Activated CD4-positive, alpha-beta memory T cell treated with anti-CD3 and anti-CD28 coated beads, Interleukin-2, amount 10 ng/mL, durations not matched to agents 7 days and 5 days (primary cell): ENCODE data around the gene STAMBPL1. TPM values are rescaled to one million over a fixed set of nuclear protein-coding genes. Genes with fewer than 3 reads are reported as not detected.

Experiments used
- CTCF ChIA-PET: fragments of 350-600 bp; sonication (Branson Sonifier 250); formaldehyde crosslinking; loops from one replicate; lab custom pipeline; 2021; ENCODE audit warnings: antibody characterized with exemption, inconsistent platforms; lab: Charles Lee
- POLR2A ChIA-PET: fragments of 350-600 bp; sonication (Branson Sonifier 250); formaldehyde crosslinking; loops from one replicate; lab custom pipeline; 2021; ENCODE audit warnings: antibody characterized with exemption; lab: Charles Lee
- DNase-seq: peaks from one replicate; pipeline ENCODE4 v3.0.0-alpha.2; 2020
- H3K27ac Mint-ChIP-seq: one replicate; pipeline ENCODE4 v1.8.0; 2021; ENCODE audit warnings: mild to moderate bottlenecking, mixed read lengths
- H3K27me3 Mint-ChIP-seq: one replicate; pipeline ENCODE4 v1.8.0; 2021; ENCODE audit warnings: mixed read lengths
- H3K36me3 Mint-ChIP-seq: one replicate; pipeline ENCODE4 v1.8.0; 2021; ENCODE audit warnings: low read depth, mixed read lengths
- H3K4me1 Mint-ChIP-seq: one replicate; pipeline ENCODE4 v1.8.0; 2021; ENCODE audit warnings: mixed read lengths
- H3K4me3 Mint-ChIP-seq: one replicate; pipeline ENCODE4 v1.8.0; 2021; ENCODE audit warnings: mild to moderate bottlenecking, mixed read lengths
- H3K9me3 Mint-ChIP-seq: one replicate; pipeline ENCODE4 v1.8.0; 2021; ENCODE audit warnings: mixed read lengths
- total RNA-seq, 2 experiments: library from RNA; stranded (reverse); gene quantifications; one replicate each; pipeline ENCODE4 v1.2.3, GENCODE V29; 2021

Gene STAMBPL1
- total RNA-seq, 2 experiments from 2014 or later, result 43.2 to 48.5 TPM

GRCh38 chr10:88840881-88841280 is 39.2 kb upstream of the STAMBPL1 start:
- Mint-ChIP-seq H3K4me3 (no peak overlapping the region), H3K9me3 (no peaks in the 10 kb centered on the region), H3K36me3 (peaks cover 3% of the 10 kb centered on the region), H3K27ac (no peak overlapping the region), H3K4me1 (peaks cover 8% of the 10 kb centered on the region), H3K27me3 (peaks cover 16% of the 10 kb centered on the region)
- ChIA-PET POLR2A (interaction anchor here (1.2 to 1.8 kb wide), 2 partner anchors 9 to 39 kb away, joined by 4 to 5 read pairs; partner anchors contain the start of gene STAMBPL1), CTCF (interaction anchor here (1.2 to 9.5 kb wide), 2 partner anchors 11 to 91 kb away, joined by 3 to 211 read pairs; partner anchors contain the start of gene ANKRD22)
- no peak for DNase-seq

GRCh38 chr10:88841316-88842111 is 38.5 kb upstream of the STAMBPL1 start:
- no peak for DNase-seq
- H3K9me3 Mint-ChIP-seq, result no peaks in the 10 kb centered on the region
- H3K4me1 Mint-ChIP-seq, result peaks cover 8% of the 10 kb centered on the region
- no peak overlapping the region for H3K27ac Mint-ChIP-seq
- CTCF ChIA-PET, result interaction anchor here (1.2 to 9.5 kb wide), 2 partner anchors 10 to 90 kb away, joined by 3 to 211 read pairs; partner anchors contain the start of gene ANKRD22
- H3K27me3 Mint-ChIP-seq, result peaks cover 16% of the 10 kb centered on the region
- no peak overlapping the region for H3K4me3 Mint-ChIP-seq
- peaks cover 3% of the 10 kb centered on the region for H3K36me3 Mint-ChIP-seq
- POLR2A ChIA-PET, result interaction anchor here (1.2 to 1.8 kb wide), 2 partner anchors 10 to 38 kb away, joined by 4 to 5 read pairs; partner anchors contain the start of gene STAMBPL1

DNA sequence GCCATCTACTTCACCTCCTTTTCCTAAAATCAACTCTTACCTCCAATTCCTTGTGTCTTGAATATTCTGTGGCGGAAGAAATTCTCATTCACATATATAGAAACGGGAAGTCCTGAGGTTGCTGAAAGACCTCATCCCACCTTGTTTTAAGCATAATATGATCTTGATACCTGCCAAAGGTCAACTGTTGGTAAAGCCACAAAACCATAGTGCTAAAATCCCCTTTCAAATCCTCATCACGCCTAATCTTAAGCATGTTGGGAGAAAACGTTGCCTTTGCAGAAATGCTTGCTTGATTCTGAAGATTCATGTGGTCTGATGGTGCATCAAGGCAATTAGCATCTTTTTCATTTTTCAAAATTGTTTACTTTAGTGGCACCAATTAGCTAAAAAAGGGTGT is 36.9 kb upstream of the STAMBPL1 start:
- H3K27ac Mint-ChIP-seq, result no peak overlapping the region
- no peaks in the 10 kb centered on the region for H3K9me3 Mint-ChIP-seq
- H3K4me1 Mint-ChIP-seq, result peaks cover 8% of the 10 kb centered on the region
- peaks cover 16% of the 10 kb centered on the region for H3K27me3 Mint-ChIP-seq
- H3K36me3 Mint-ChIP-seq, result peaks cover 3% of the 10 kb centered on the region
- no peak for DNase-seq
- no peak overlapping the region for H3K4me3 Mint-ChIP-seq
- ChIA-PET CTCF (no interaction called here), POLR2A (no interaction called here)

- peaks cover 3% of the 10 kb centered on the region for H3K36me3 Mint-ChIP-seq
These were observed 31.5 kb upstream of the STAMBPL1 start for GRCh38 chr10:88848499-88848898.

GRCh38 chr10:88849234-88849633 is 30.8 kb upstream of the STAMBPL1 start:
- peaks cover 3% of the 10 kb centered on the region for H3K36me3 Mint-ChIP-seq
- no peak overlapping the region for H3K4me3 Mint-ChIP-seq
- H3K27me3 Mint-ChIP-seq, result peaks cover 10% of the 10 kb centered on the region
- no peak overlapping the region for H3K27ac Mint-ChIP-seq
- POLR2A ChIA-PET, result no interaction called here
- DNase-seq, result no peak
- peaks cover 17% of the 10 kb centered on the region for H3K4me1 Mint-ChIP-seq
- CTCF ChIA-PET, result no interaction called here
- no peaks in the 10 kb centered on the region for H3K9me3 Mint-ChIP-seq

More at GRCh38 chr10:88848499-88848898, 31.5 kb upstream of the STAMBPL1 start:
- DNase-seq, result no peak
- POLR2A ChIA-PET, result interaction anchor here (0.6 to 1.1 kb wide), 4 partner anchors 10 to 31 kb away, joined by 3 to 6 read pairs (median 4); partner anchors contain the start of gene STAMBPL1
- no peak overlapping the region for H3K4me3 Mint-ChIP-seq
- peaks cover 12% of the 10 kb centered on the region for H3K27me3 Mint-ChIP-seq
- no peaks in the 10 kb centered on the region for H3K9me3 Mint-ChIP-seq
- peaks cover 17% of the 10 kb centered on the region for H3K4me1 Mint-ChIP-seq
- CTCF ChIA-PET, result no interaction called here
- H3K27ac Mint-ChIP-seq, result no peak overlapping the region

- H3K9me3 Mint-ChIP-seq, result no peaks in the 10 kb centered on the region
- no peak overlapping the region for H3K4me3 Mint-ChIP-seq
- CTCF ChIA-PET, result no interaction called here
- H3K27ac Mint-ChIP-seq, result no peak overlapping the region
- peaks cover 1% of the 10 kb centered on the region for H3K27me3 Mint-ChIP-seq
- DNase-seq, result no peak
- no peaks in the 10 kb centered on the region for H3K36me3 Mint-ChIP-seq
- H3K4me1 Mint-ChIP-seq, result peaks cover 17% of the 10 kb centered on the region
- POLR2A ChIA-PET, result no interaction called here
These were observed 29.3 kb upstream of the STAMBPL1 start for GRCh38 chr10:88850712-88851111.

GRCh38 chr10:88851706-88852105 is 28.3 kb upstream of the STAMBPL1 start, which contains the start of gene ANKRD22:
TSS of gene ANKRD22 (minus strand) at chr10:88851844. CDS start at chr10:88851607, 237 bp downstream.
- H3K36me3 Mint-ChIP-seq, result no peaks in the 10 kb centered on the region
- no peaks in the 10 kb centered on the region for H3K27me3 Mint-ChIP-seq
- peaks cover 17% of the 10 kb centered on the region for H3K4me1 Mint-ChIP-seq
- H3K9me3 Mint-ChIP-seq, result no peaks in the 10 kb centered on the region
- H3K4me3 Mint-ChIP-seq, result no peak within 1 kb of the TSS
- ChIA-PET POLR2A (no interaction called here), CTCF (interaction anchor here (1.1 to 1.7 kb wide), 4 partner anchors 10 to 80 kb away, joined by 3 to 5 read pairs (median 4); no protein-coding TSS in a partner anchor)
- no peak for DNase-seq
- H3K27ac Mint-ChIP-seq, result no peak within 1 kb of the TSS

DNA sequence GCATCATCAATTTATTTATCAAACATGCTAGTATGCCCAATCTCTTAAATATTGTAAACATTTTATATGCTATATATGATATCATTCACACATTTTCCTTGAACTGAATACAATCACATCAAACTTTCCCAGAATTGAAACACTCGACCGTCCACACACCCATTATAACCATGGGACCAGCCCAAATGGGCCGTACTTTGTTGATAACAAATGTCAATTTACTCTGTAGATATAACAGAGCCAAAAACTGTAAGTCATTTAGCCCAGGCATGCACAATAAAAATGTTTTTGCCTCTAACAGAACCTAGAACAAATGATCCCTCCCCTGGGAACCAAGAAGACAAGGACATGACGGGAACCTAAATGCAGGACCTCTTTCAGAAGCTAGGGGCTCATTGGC is 27.7 kb upstream of the STAMBPL1 start:
- Mint-ChIP-seq H3K27me3 (no peaks in the 10 kb centered on the region), H3K27ac (no peak overlapping the region), H3K36me3 (no peaks in the 10 kb centered on the region), H3K9me3 (no peaks in the 10 kb centered on the region), H3K4me1 (peaks cover 17% of the 10 kb centered on the region), H3K4me3 (no peak overlapping the region)
- no peak for DNase-seq
- ChIA-PET POLR2A (interaction anchor here (0.9 kb wide), 1 partner anchor 80 kb away, joined by 3 read pairs; no protein-coding TSS in a partner anchor), CTCF (interaction anchor here (1.1 to 1.7 kb wide), 3 partner anchors 13 to 80 kb away, joined by 3 to 5 read pairs (median 4); no protein-coding TSS in a partner anchor)

GRCh38 chr10:88853155-88853881 is 26.7 kb upstream of the STAMBPL1 start:
- H3K9me3 Mint-ChIP-seq, result no peaks in the 10 kb centered on the region
- no peak for DNase-seq
- peaks cover 15% of the 10 kb centered on the region for H3K4me1 Mint-ChIP-seq
- H3K27me3 Mint-ChIP-seq, result no peaks in the 10 kb centered on the region
- no peak overlapping the region for H3K4me3 Mint-ChIP-seq
- ChIA-PET POLR2A (interaction anchor here (0.9 kb wide), 2 partner anchors 18 to 79 kb away, joined by 3 to 4 read pairs; no protein-coding TSS in a partner anchor), CTCF (interaction anchor here (1.3 to 1.7 kb wide), 2 partner anchors 22 to 79 kb away, joined by 4 to 5 read pairs; no protein-coding TSS in a partner anchor)
- H3K36me3 Mint-ChIP-seq, result no peaks in the 10 kb centered on the region
- no peak overlapping the region for H3K27ac Mint-ChIP-seq

DNA sequence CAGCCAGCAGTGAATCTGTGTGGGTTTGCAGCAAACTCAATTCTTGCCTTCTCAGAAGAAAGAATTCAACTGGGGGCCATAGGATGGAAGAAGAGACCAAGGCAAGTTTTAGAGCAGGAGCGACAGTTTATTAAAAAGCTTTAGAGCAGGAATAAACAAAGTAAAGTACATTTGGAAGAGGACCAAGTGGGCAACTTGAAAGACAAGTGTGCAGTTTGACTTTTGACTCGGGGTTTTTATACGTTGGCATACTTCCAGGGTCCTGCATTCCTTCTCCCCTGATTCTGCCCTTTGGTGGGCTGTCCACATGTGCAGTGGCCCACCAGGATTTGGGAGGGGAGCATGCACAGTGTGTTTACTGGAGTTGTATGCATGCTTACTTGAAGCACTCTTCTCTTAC is 25.4 kb upstream of the STAMBPL1 start:
- Mint-ChIP-seq H3K36me3 (no peaks in the 10 kb centered on the region), H3K4me3 (no peak overlapping the region), H3K4me1 (peaks cover 8% of the 10 kb centered on the region), H3K9me3 (no peaks in the 10 kb centered on the region), H3K27ac (no peak overlapping the region), H3K27me3 (no peaks in the 10 kb centered on the region)
- DNase-seq, result no peak
- POLR2A ChIA-PET, result no interaction called here
- CTCF ChIA-PET, result interaction anchor here (3.1 kb wide), 1 partner anchor 19 kb away, joined by 13 read pairs; no protein-coding TSS in a partner anchor

DNA sequence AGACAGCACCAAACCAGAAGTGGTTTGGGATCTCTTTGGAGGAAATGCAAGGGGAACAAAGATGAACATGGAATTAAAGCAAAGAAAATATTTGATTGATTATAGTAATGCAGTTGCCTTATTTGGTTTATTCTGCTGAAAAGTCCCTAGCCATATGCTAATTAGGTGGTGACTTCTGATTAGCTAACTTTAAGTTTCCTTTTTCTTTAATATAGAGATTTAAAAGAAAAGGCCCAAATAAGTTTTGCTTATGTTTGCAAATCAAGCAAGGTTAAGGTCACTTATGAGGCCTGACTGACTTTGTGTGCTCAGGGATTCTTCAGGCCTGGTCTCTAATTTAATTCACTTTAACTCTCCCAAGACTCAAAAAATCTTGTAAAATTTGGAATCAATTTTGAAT is 22.2 kb upstream of the STAMBPL1 start:
- no peak overlapping the region for H3K27ac Mint-ChIP-seq
- H3K9me3 Mint-ChIP-seq, result no peaks in the 10 kb centered on the region

GRCh38 chr10:88858491-88858890 is 21.6 kb upstream of the STAMBPL1 start:
- DNase-seq, result no peak
- POLR2A ChIA-PET, result interaction anchor here (0.6 kb wide), 1 partner anchor 10 kb away, joined by 3 read pairs; no protein-coding TSS in a partner anchor
- peaks cover 2% of the 10 kb centered on the region for H3K27me3 Mint-ChIP-seq
- H3K4me3 Mint-ChIP-seq, result no peak overlapping the region
- CTCF ChIA-PET, result no interaction called here
- H3K36me3 Mint-ChIP-seq, result no peaks in the 10 kb centered on the region
- peaks cover 3% of the 10 kb centered on the region for H3K4me1 Mint-ChIP-seq
- H3K27ac Mint-ChIP-seq, result no peak overlapping the region
- H3K9me3 Mint-ChIP-seq, result no peaks in the 10 kb centered on the region

More for the DNA sequence above, 22.2 kb upstream of the STAMBPL1 start:
- H3K4me1 Mint-ChIP-seq, result peaks cover 3% of the 10 kb centered on the region
- DNase-seq, result no peak
- POLR2A ChIA-PET, result interaction anchor here (0.6 kb wide), 1 partner anchor 9 kb away, joined by 3 read pairs; no protein-coding TSS in a partner anchor
- H3K4me3 Mint-ChIP-seq, result no peak overlapping the region
- no peaks in the 10 kb centered on the region for H3K36me3 Mint-ChIP-seq
- H3K27me3 Mint-ChIP-seq, result no peaks in the 10 kb centered on the region
- CTCF ChIA-PET, result interaction anchor here (1.7 kb wide), 1 partner anchor 75 kb away, joined by 4 read pairs; no protein-coding TSS in a partner anchor
